HAP-1 (cell line): ENCODE data around the gene PLEKHA8.

Experiments used
- DNase-seq, 2 experiments: peaks; one replicate each; pipeline ENCODE4 v3.0.0-alpha.2; 2016 to 2020; ENCODE audit warnings: low spot score in 2 of 2
- H3K27me3 ChIP-seq: fragments of 250-450 bp; sonication (Bioruptor Pico); 2 replicates; pipeline ENCODE4 v1.5.1; 2020; ENCODE audit warnings: low read depth, mild to moderate bottlenecking, moderate library complexity
- H3K36me3 ChIP-seq: fragments of 250-450 bp; sonication (Bioruptor Pico); replicated peaks from 2 replicates; pipeline ENCODE4 v1.5.1; 2020; ENCODE audit warnings: mild to moderate bottlenecking
- H3K4me1 ChIP-seq: fragments of 250-450 bp; sonication (Bioruptor Pico); 2 replicates; pipeline ENCODE4 v1.5.1; 2020; ENCODE audit warnings: mild to moderate bottlenecking
- H3K4me3 ChIP-seq: fragments of 250-450 bp; sonication (Bioruptor Pico); 2 replicates; pipeline ENCODE4 v1.5.1; 2020; ENCODE audit warnings: mild to moderate bottlenecking, moderate library complexity
- H3K9me3 ChIP-seq: fragments of 250-450 bp; sonication (Bioruptor Pico); 2 replicates; pipeline ENCODE4 v1.5.1; 2020; ENCODE audit warnings: mild to moderate bottlenecking, moderate library complexity
- in situ Hi-C: fragments of 300-500 bp; cut with MboI; formaldehyde crosslinking; loops from 3 replicates; pipeline ENCODE4 v1.14.3; 2020; ENCODE audit warnings: low sequenced_read_pairs, inconsistent platforms, mixed read lengths

PLEKHA8 gene

GRCh38 chr7:30177965-30178364 lies 149.8 kb downstream of the PLEKHA8 start:
- no peak for DNase-seq
- no peaks in the 10 kb centered on the region for H3K4me1 ChIP-seq
- H3K4me3 ChIP-seq, result no peak overlapping the region
- H3K36me3 ChIP-seq, result no peaks in the 10 kb centered on the region
- no peaks in the 10 kb centered on the region for H3K9me3 ChIP-seq
- no peaks in the 10 kb centered on the region for H3K27me3 ChIP-seq
- in situ Hi-C loops, result no loop called here

- H3K4me3 ChIP-seq, result no peak overlapping the region
- no peaks in the 10 kb centered on the region for H3K4me1 ChIP-seq
- no peaks in the 10 kb centered on the region for H3K9me3 ChIP-seq
- in situ Hi-C loops, result no loop called here
- H3K36me3 ChIP-seq, result no peaks in the 10 kb centered on the region
- DNase-seq, result no peak
- H3K27me3 ChIP-seq, result no peaks in the 10 kb centered on the region
Observed at GRCh38 chr7:30178748-30179436, 150.7 kb downstream of the PLEKHA8 start.
